Tibial artery (tissue), 4 donors: ENCODE measurements around the gene WDR7.

Experiments used
- DNase-seq, 2 donors: peaks; one replicate each; pipeline ENCODE4 v3.0.0-alpha.2; 2019
- H3K27ac ChIP-seq, 2 donors: fragments of 200-600 bp; sonication (generic) in 1 of 2; 1 replicate in 1 of 2; 2 replicates in 1 of 2; pipeline ENCODE4 v1.5.1; 2018 to 2019; ENCODE audit warnings: mild to moderate bottlenecking in 1 of 2
- H3K27me3 ChIP-seq, 2 donors: fragments of 200-600 bp; sonication (generic) in 1 of 2; one replicate each; pipeline versions ENCODE4 v1.5.1 to v1.6.0; 2016 to 2019
- H3K36me3 ChIP-seq, 3 donors: fragments of 200-600 bp; sonication (generic) in 2 of 3; one replicate each; pipeline ENCODE4 v1.5.1; 2016 to 2019; ENCODE audit warnings: mild to moderate bottlenecking in 2 of 3
- H3K4me1 ChIP-seq, 4 donors: fragments of 200-600 bp; sonication (generic) in 2 of 4; 1 replicate in 3 of 4; 2 replicates in 1 of 4; pipeline ENCODE4 v1.5.1; 2016 to 2019
- H3K4me3 ChIP-seq, 2 donors: fragments of 200-600 bp; sonication (generic) in 1 of 2; 1 replicate in 1 of 2; 2 replicates in 1 of 2; pipeline ENCODE4 v1.5.1; 2018 to 2019; ENCODE audit warnings: mild to moderate bottlenecking in 2 of 2
- H3K9me3 ChIP-seq, 3 donors: fragments of 200-600 bp; sonication (generic) in 1 of 3; one replicate each; pipeline ENCODE4 v1.5.1; 2016 to 2019
- CTCF ChIP-seq, 2 experiments: fragments of 200-600 bp in 1 of 2; fragments of 450-650 bp in 1 of 2; IDR thresholded peaks; one replicate each; pipeline ENCODE4 v1.5.1; 2017 to 2019; ENCODE audit warnings: antibody characterized with exemption in 2 of 2, mild to moderate bottlenecking in 1 of 2, moderate library complexity in 1 of 2
- intact Hi-C: fragments of 100-400 bp; cut with DNase I; formaldehyde crosslinking; loops from one replicate; pipeline ENCODE4 v1.15.0; 2023; ENCODE audit warnings: low total_unique reads

WDR7 gene

GRCh38 chr18:56891870-56892269, 240.7 kb downstream of the WDR7 start:
- Histone ChIP-seq H3K9me3 (no peaks in the 10 kb centered on the region), H3K27me3 (no peaks in the 10 kb centered on the region)
- TF ChIP-seq CTCF (IDR thresholded peaks at IDR 0.05) = no peak

GRCh38 chr18:56897122-56897521, 246.0 kb downstream of the WDR7 start:
- Histone ChIP-seq H3K4me1 (no peaks in the 10 kb centered on the region), H3K9me3 (no peaks in the 10 kb centered on the region), H3K27ac (no peak overlapping the region), H3K36me3 (no peaks in the 10 kb centered on the region), H3K27me3 (no peaks in the 10 kb centered on the region), H3K4me3 (no peak overlapping the region)
- no peak for DNase-seq
- no peak for TF ChIP-seq CTCF (IDR thresholded peaks at IDR 0.05)
- intact Hi-C loops = no loop called here

More at GRCh38 chr18:56891870-56892269, 240.7 kb downstream of the WDR7 start:
- no peak for DNase-seq
- Histone ChIP-seq H3K4me3 (no peak overlapping the region), H3K36me3 (no peaks in the 10 kb centered on the region), H3K4me1 (peaks cover 0 to 17% (median 0%) of the 10 kb centered on the region in 4 donors), H3K27ac (no peak overlapping the region)
- intact Hi-C loops = no loop called here

- Histone ChIP-seq H3K4me1 (no peaks in the 10 kb centered on the region), H3K9me3 (no peaks in the 10 kb centered on the region), H3K27ac (no peak overlapping the region), H3K36me3 (no peaks in the 10 kb centered on the region), H3K27me3 (no peaks in the 10 kb centered on the region), H3K4me3 (no peak overlapping the region)
- intact Hi-C loops = no loop called here
- DNase-seq = no peak
- no peak for TF ChIP-seq CTCF (IDR thresholded peaks at IDR 0.05)
Measured at GRCh38 chr18:56899660-56900059, 248.5 kb downstream of the WDR7 start.

GRCh38 chr18:56900195-56901094, 249.3 kb downstream of the WDR7 start:
- Histone ChIP-seq H3K27ac (no peak overlapping the region), H3K4me1 (no peaks in the 10 kb centered on the region)

GRCh38 chr18:56901919-56902318, 250.8 kb downstream of the WDR7 start:
- Histone ChIP-seq H3K4me3 (no peak overlapping the region), H3K27me3 (no peaks in the 10 kb centered on the region), H3K9me3 (no peaks in the 10 kb centered on the region), H3K27ac (no peak overlapping the region), H3K36me3 (no peaks in the 10 kb centered on the region), H3K4me1 (no peaks in the 10 kb centered on the region)
- intact Hi-C loops = no loop called here
- no peak for TF ChIP-seq CTCF (IDR thresholded peaks at IDR 0.05)
- DNase-seq = no peak

More at GRCh38 chr18:56900195-56901094, 249.3 kb downstream of the WDR7 start:
- Histone ChIP-seq H3K36me3 (no peaks in the 10 kb centered on the region), H3K9me3 (no peaks in the 10 kb centered on the region), H3K4me3 (no peak overlapping the region), H3K27me3 (no peaks in the 10 kb centered on the region)
- no peak for DNase-seq
- intact Hi-C loops = no loop called here
- no peak for TF ChIP-seq CTCF (IDR thresholded peaks at IDR 0.05)
